SK-N-SH (cell line): Measurements from ENCODE around the gene INPP5A.

Source experiments
- EP300 ChIP-seq, 2 experiments: IDR thresholded peaks; 2 replicates each; pipeline versions ENCODE4 v1.4.0 to v1.6.1; 2012; ENCODE audit warnings: borderline replicate concordance in 1 of 2, low read depth in 1 of 2, low read length in 1 of 2
- EZH2phosphoT487 ChIP-seq: fragments of 200-600 bp; sonication (generic); IDR thresholded peaks from 2 replicates; pipeline ENCODE4 v1.6.1; 2017; ENCODE audit warnings: low read depth, mixed run types, mild to moderate bottlenecking, antibody characterized with exemption, moderate library complexity, borderline replicate concordance
- MXI1 ChIP-seq: IDR thresholded peaks from 2 replicates; pipeline ENCODE4 v1.6.1; 2012; ENCODE audit warnings: mild to moderate bottlenecking, low read depth, low read length, improper control_type of control experiment
- NFIC ChIP-seq: IDR thresholded peaks from 2 replicates; pipeline ENCODE4 v1.4.0; 2012; ENCODE audit warnings: borderline replicate concordance
- POLR2AphosphoS5 ChIP-seq: IDR thresholded peaks from 2 replicates; pipeline ENCODE4 v1.6.1; 2012; ENCODE audit warnings: low read depth, low read length
- RCOR1 ChIP-seq: fragments of 150-350 bp; IDR thresholded peaks from 2 replicates; pipeline ENCODE4 v1.6.1; 2017; ENCODE audit warnings: antibody characterized with exemption, low read length
- TF ChIP-seq, protein P1 (sequence below): fragments of 200-600 bp; sonication (generic); IDR thresholded peaks from 2 replicates; pipeline ENCODE4 v1.6.1; 2017; ENCODE audit warnings: antibody characterized with exemption, mild to moderate bottlenecking, moderate library complexity
- TF ChIP-seq, protein P2 (sequence below): IDR thresholded peaks from 2 replicates; pipeline ENCODE4; 2012

DNA sequence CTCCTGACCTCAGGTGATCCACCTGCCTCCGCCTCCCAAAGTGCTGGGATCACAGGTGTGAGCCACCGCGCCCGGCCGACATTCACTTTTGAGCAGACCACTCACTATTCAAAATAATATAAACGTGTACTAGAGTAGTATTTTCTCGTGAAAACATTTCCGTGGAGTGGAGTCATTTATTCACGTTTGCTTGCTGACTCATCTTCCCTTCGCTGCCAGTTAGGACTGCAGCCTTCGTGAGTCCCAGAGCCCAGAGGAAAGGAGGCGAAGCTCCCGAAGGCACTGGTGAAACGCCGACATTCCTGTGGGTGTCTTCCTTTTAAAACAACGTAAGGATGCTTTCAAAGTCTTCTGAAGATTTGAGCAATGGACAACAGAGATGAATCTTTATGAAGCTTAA, 10.9 kb upstream of the INPP5A start:
- TF ChIP-seq NFIC (no peak), RCOR1 (no peak), POLR2AphosphoS5 (no peak), EZH2phosphoT487 (no peak), EP300 (IDR thresholded peaks at IDR 0.05; ENCODE audit: borderline replicate concordance in 1 of 2, low read depth in 1 of 2, low read length in 1 of 2) (no peak), MXI1 (no peak)
- TF ChIP-seq, protein P1, sequence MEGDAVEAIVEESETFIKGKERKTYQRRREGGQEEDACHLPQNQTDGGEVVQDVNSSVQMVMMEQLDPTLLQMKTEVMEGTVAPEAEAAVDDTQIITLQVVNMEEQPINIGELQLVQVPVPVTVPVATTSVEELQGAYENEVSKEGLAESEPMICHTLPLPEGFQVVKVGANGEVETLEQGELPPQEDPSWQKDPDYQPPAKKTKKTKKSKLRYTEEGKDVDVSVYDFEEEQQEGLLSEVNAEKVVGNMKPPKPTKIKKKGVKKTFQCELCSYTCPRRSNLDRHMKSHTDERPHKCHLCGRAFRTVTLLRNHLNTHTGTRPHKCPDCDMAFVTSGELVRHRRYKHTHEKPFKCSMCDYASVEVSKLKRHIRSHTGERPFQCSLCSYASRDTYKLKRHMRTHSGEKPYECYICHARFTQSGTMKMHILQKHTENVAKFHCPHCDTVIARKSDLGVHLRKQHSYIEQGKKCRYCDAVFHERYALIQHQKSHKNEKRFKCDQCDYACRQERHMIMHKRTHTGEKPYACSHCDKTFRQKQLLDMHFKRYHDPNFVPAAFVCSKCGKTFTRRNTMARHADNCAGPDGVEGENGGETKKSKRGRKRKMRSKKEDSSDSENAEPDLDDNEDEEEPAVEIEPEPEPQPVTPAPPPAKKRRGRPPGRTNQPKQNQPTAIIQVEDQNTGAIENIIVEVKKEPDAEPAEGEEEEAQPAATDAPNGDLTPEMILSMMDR: no peak
- TF ChIP-seq, protein P2, sequence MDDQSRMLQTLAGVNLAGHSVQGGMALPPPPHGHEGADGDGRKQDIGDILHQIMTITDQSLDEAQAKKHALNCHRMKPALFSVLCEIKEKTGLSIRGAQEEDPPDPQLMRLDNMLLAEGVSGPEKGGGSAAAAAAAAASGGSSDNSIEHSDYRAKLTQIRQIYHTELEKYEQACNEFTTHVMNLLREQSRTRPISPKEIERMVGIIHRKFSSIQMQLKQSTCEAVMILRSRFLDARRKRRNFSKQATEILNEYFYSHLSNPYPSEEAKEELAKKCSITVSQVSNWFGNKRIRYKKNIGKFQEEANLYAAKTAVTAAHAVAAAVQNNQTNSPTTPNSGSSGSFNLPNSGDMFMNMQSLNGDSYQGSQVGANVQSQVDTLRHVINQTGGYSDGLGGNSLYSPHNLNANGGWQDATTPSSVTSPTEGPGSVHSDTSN: no peak
